Measurements from ENCODE around the gene NSDHL. TPM values are rescaled to one million over a fixed set of nuclear protein-coding genes. Genes with fewer than 3 reads are reported as not detected.

Gene NSDHL
- total RNA-seq, 1 experiment from 2014 or later: 13.7 TPM

DNA sequence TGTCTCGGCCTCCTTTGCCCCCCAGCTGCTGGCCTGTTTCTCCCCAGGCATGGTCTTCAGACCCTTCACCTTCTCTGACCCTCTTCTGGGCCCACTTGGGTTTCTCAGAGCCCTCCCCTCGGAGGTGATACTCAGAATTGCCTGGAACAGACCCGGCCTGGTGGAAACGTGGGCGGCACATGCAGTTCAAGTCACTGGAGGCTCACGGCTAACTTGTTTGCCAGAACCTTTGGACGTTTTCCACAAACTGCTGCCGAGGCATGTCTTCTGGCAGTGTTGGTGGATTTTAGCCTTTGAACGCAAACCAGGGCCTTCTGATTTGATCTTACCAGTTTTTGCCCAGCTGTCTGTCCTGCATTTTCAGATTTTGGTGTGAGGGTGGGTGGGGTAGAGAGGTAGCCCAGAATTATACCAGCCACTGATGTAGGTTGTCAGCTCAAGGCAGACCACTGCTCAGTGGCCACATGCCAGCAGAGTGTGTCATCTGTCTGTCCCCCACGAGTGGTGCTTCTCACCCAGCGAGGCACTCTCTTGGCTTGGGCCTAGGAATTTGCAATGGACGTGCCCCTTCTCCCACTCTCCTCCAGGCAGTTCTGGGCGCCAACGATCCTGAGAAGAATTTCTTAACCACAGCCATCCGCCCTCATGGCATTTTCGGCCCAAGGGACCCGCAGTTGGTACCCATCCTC, 34.5 kb downstream of the NSDHL start:
- ChIA-PET POLR2A (no interaction called here), CTCF (interaction anchor here (0.7 kb wide), 1 partner anchor 1377 kb away, joined by 3 read pairs; no protein-coding TSS in a partner anchor)
- no peak overlapping the region for H3K27ac Mint-ChIP-seq (ENCODE audit: low read depth, unreplicated experiment)
- TF ChIP-seq, protein P1, sequence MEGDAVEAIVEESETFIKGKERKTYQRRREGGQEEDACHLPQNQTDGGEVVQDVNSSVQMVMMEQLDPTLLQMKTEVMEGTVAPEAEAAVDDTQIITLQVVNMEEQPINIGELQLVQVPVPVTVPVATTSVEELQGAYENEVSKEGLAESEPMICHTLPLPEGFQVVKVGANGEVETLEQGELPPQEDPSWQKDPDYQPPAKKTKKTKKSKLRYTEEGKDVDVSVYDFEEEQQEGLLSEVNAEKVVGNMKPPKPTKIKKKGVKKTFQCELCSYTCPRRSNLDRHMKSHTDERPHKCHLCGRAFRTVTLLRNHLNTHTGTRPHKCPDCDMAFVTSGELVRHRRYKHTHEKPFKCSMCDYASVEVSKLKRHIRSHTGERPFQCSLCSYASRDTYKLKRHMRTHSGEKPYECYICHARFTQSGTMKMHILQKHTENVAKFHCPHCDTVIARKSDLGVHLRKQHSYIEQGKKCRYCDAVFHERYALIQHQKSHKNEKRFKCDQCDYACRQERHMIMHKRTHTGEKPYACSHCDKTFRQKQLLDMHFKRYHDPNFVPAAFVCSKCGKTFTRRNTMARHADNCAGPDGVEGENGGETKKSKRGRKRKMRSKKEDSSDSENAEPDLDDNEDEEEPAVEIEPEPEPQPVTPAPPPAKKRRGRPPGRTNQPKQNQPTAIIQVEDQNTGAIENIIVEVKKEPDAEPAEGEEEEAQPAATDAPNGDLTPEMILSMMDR (IDR thresholded peaks at IDR 0.05; ENCODE audit: unreplicated experiment): no peak
- H3K4me3 Mint-ChIP-seq (ENCODE audit: unreplicated experiment): no peak overlapping the region
- no TSS peak for BruUV-seq (replicated peaks)
- no peaks in the 10 kb centered on the region for H3K4me1 Mint-ChIP-seq (ENCODE audit: insufficient read depth, unreplicated experiment)
- DNase-seq (ENCODE audit: unreplicated experiment): no peak
- H3K36me3 Mint-ChIP-seq (ENCODE audit: insufficient read depth, unreplicated experiment): peaks cover 40% of the 10 kb centered on the region
- intact Hi-C loops (cut with micrococcal nuclease): no loop called here
- no peaks in the 10 kb centered on the region for H3K27me3 Mint-ChIP-seq (ENCODE audit: insufficient read depth, unreplicated experiment)
- H3K9me3 Mint-ChIP-seq (ENCODE audit: unreplicated experiment): no peaks in the 10 kb centered on the region

DNA sequence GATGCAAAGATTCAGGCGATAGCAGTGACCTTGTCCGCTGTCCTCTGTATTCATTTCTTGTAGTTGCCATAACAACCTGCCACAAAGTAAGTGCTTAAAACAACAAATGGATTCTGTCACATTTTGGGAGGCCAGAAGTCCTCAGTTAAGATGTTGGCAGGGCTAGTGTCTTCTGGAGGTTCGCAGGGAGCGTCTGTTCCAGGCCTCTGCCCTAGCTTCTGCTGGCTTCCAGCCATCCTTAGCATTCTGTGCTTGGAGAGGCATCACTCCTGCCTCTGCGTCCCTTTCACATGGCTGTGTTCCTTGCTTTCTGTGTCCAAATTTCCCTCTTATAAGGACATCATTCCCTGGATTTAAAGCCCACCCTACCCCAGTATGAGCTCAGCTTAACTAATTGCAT, 35.5 kb downstream of the NSDHL start:
- TF ChIP-seq, protein P1 (IDR thresholded peaks at IDR 0.05; ENCODE audit: unreplicated experiment): no peak
- POLR2A ChIA-PET: no interaction called here
- DNase-seq (ENCODE audit: unreplicated experiment): no peak
- CTCF ChIA-PET: interaction anchor here (0.7 kb wide), 1 partner anchor 26 kb away, joined by 5 read pairs; no protein-coding TSS in a partner anchor
- peaks cover 50% of the 10 kb centered on the region for H3K36me3 Mint-ChIP-seq (ENCODE audit: insufficient read depth, unreplicated experiment)
- H3K27ac Mint-ChIP-seq (ENCODE audit: low read depth, unreplicated experiment): no peak overlapping the region
- H3K4me1 Mint-ChIP-seq (ENCODE audit: insufficient read depth, unreplicated experiment): no peaks in the 10 kb centered on the region
- BruUV-seq (replicated peaks): no TSS peak
- no peaks in the 10 kb centered on the region for H3K27me3 Mint-ChIP-seq (ENCODE audit: insufficient read depth, unreplicated experiment)
- intact Hi-C loops (cut with micrococcal nuclease): no loop called here
- no peak overlapping the region for H3K4me3 Mint-ChIP-seq (ENCODE audit: unreplicated experiment)
- no peaks in the 10 kb centered on the region for H3K9me3 Mint-ChIP-seq (ENCODE audit: unreplicated experiment)

DNA sequence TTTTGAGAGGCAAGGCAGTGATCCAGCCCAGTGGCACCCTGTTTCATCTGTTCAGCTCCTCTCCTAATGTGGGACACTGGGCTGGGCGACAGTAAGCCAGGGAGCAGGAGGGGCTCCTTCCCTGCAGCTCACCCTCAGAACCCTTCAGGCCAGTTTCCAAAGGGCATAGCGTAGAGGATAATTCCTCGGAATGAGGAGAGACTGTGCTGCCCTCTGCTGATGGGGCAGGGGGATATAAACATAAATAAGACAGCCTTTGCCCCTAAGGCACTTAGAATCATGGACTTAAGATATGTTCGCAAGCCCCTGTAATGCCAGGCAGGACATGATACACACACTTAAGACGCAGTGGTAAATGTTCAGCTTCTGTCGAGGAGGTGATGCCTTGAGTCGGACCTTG, 39.1 kb downstream of the NSDHL start:
- Mint-ChIP-seq H3K4me3 (ENCODE audit: unreplicated experiment) (no peak overlapping the region), H3K27me3 (ENCODE audit: insufficient read depth, unreplicated experiment) (no peaks in the 10 kb centered on the region), H3K36me3 (ENCODE audit: insufficient read depth, unreplicated experiment) (peaks cover 46% of the 10 kb centered on the region), H3K9me3 (ENCODE audit: unreplicated experiment) (peaks cover 13% of the 10 kb centered on the region), H3K4me1 (ENCODE audit: insufficient read depth, unreplicated experiment) (no peaks in the 10 kb centered on the region), H3K27ac (ENCODE audit: low read depth, unreplicated experiment) (no peak overlapping the region)
- intact Hi-C loops (cut with micrococcal nuclease): no loop called here
- TF ChIP-seq, protein P1 (IDR thresholded peaks at IDR 0.05; ENCODE audit: unreplicated experiment): no peak
- ChIA-PET POLR2A (interaction anchor here (0.6 kb wide), 1 partner anchor 289 kb away, joined by 3 read pairs; no protein-coding TSS in a partner anchor), CTCF (interaction anchor here (0.7 to 1.3 kb wide), 2 partner anchors 56 to 442 kb away, joined by 3 to 4 read pairs; no protein-coding TSS in a partner anchor)
- BruUV-seq (replicated peaks): no TSS peak
- DNase-seq (ENCODE audit: unreplicated experiment): no peak

DNA sequence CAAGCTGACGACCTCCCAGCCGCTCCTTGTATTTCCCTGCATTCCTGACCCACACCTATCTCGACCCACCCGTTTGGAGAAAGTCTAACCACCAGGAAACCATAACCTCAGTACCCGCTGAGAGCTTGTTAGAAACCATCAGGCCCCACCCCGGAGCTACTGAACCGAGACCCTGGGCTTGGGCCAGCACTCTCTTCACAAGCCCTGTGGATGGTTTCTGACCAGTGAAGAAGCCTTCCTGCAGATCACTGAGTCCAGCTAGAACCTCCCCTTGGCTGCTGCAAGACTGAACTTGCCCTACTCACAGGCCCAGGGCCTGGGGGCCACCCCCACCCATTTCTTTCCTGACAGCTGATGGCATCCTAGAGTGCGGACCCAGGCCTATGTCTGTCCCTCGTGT, 40.4 kb downstream of the NSDHL start:
- H3K4me1 Mint-ChIP-seq (ENCODE audit: insufficient read depth, unreplicated experiment): no peaks in the 10 kb centered on the region
- CTCF ChIA-PET: no interaction called here
- H3K27ac Mint-ChIP-seq (ENCODE audit: low read depth, unreplicated experiment): no peak overlapping the region
- POLR2A ChIA-PET: interaction anchor here (1.3 kb wide), 1 partner anchor 55 kb away, joined by 3 read pairs; no protein-coding TSS in a partner anchor
- intact Hi-C loops (cut with micrococcal nuclease): no loop called here
- peaks cover 20% of the 10 kb centered on the region for H3K9me3 Mint-ChIP-seq (ENCODE audit: unreplicated experiment)
- H3K4me3 Mint-ChIP-seq (ENCODE audit: unreplicated experiment): no peak overlapping the region
- TF ChIP-seq, protein P1 (IDR thresholded peaks at IDR 0.05; ENCODE audit: unreplicated experiment): no peak
- no TSS peak for BruUV-seq (replicated peaks)
- H3K27me3 Mint-ChIP-seq (ENCODE audit: insufficient read depth, unreplicated experiment): no peaks in the 10 kb centered on the region
- peaks cover 46% of the 10 kb centered on the region for H3K36me3 Mint-ChIP-seq (ENCODE audit: insufficient read depth, unreplicated experiment)
- DNase-seq (ENCODE audit: unreplicated experiment): no peak
